ENCODE data around the gene GOLGA6L25.
"Not testable (repeated sequence)": the region's sequence is repeated elsewhere in the genome, so short reads cannot be mapped to it uniquely, and the experiment has no call there.

The GOLGA6L25 gene

GRCh38 chr15:28553268-28553667 is at the start of gene GOLGA6L25:
GOLGA6L25 (plus strand) TSS chr15:28553568; CDS start chr15:28553629, 61 bp downstream.
- DNase-seq: not testable (repeated sequence)

GRCh38 chr15:28508217-28508889 is 45.0 kb upstream of the GOLGA6L25 start:
- DNase-seq: not testable (repeated sequence)

GRCh38 chr15:28514128-28514527 is 39.2 kb upstream of the GOLGA6L25 start:
- DNase-seq: not testable (repeated sequence)

GRCh38 chr15:28515208-28515607 is 38.2 kb upstream of the GOLGA6L25 start:
- not testable (repeated sequence) for DNase-seq

GRCh38 chr15:28532954-28533353 is 20.4 kb upstream of the GOLGA6L25 start, which contains the start of gene GOLGA8G:
GOLGA8G (minus strand) TSS chr15:28532971; CDS start chr15:28532909, 62 bp downstream.
- not testable (repeated sequence) for DNase-seq

- not testable (repeated sequence) for DNase-seq
These were observed 20.0 kb downstream of the GOLGA6L25 start for GRCh38 chr15:28573351-28573750.

GRCh38 chr15:28588977-28589606 is 35.7 kb downstream of the GOLGA6L25 start:
- DNase-seq: not testable (repeated sequence)

- DNase-seq: not testable (repeated sequence)
These were observed 36.4 kb downstream of the GOLGA6L25 start for GRCh38 chr15:28589769-28590168.

- DNase-seq: not testable (repeated sequence)
These were observed 39.0 kb downstream of the GOLGA6L25 start for GRCh38 chr15:28592395-28592794.

- DNase-seq: not testable (repeated sequence)
These were observed 40.2 kb downstream of the GOLGA6L25 start for GRCh38 chr15:28593424-28594129.

GRCh38 chr15:28597471-28597870 is 44.1 kb downstream of the GOLGA6L25 start:
- DNase-seq: not testable (repeated sequence)

- DNase-seq: not testable (repeated sequence)
These were observed 44.8 kb downstream of the GOLGA6L25 start for GRCh38 chr15:28598209-28598608.

GRCh38 chr15:28602152-28602551 is 48.8 kb downstream of the GOLGA6L25 start:
- not testable (repeated sequence) for DNase-seq

Data from T1000 (cell line).